Measurements from ENCODE around the gene CALML5.

CALML5 gene

GRCh38 chr10:5500910-5501309 lies 1.5 kb upstream of the CALML5 start:
- no peak for DNase-seq (ENCODE audit: low spot score)

- DNase-seq (ENCODE audit: low spot score), result no peak
Measured at GRCh38 chr10:5500162-5500670, 846 bp upstream of the CALML5 start.

DNA sequence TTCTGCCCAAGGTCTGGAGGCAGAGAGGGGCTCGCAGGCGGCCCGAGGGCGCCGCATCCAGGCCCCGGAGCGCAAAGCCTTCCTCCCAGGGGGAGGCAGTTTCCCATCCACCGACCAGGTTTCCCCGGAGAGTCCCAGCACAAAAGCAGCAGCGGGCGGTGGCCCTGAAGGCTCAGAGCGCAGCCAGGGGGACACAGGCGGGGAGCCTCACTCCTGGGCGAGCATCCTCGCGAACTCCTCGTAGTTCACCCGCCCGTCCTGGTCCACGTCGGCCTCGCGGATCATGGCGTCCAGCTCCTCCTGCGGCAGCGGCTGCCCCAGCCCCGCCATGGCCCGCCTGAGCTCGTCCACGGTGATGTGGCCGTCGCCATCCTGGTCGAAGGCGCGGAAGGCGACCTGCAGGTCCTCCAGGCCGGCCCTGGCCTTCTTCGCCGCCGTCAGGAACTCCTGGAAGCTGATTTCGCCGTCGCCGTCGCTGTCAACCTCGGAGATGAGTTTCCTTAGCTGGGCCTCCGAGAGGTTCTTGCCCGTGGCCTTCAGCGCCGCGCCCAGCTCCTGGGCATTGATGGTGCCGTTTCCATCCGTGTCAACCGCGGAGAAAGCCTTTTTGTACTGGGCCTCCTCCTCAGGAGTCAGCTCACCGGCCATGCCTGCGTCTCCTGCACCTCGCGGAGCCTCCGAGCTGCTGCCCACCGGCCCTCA lies 428 bp downstream of the CALML5 start:
- DNase-seq (ENCODE audit: low spot score), result no peak

DNA sequence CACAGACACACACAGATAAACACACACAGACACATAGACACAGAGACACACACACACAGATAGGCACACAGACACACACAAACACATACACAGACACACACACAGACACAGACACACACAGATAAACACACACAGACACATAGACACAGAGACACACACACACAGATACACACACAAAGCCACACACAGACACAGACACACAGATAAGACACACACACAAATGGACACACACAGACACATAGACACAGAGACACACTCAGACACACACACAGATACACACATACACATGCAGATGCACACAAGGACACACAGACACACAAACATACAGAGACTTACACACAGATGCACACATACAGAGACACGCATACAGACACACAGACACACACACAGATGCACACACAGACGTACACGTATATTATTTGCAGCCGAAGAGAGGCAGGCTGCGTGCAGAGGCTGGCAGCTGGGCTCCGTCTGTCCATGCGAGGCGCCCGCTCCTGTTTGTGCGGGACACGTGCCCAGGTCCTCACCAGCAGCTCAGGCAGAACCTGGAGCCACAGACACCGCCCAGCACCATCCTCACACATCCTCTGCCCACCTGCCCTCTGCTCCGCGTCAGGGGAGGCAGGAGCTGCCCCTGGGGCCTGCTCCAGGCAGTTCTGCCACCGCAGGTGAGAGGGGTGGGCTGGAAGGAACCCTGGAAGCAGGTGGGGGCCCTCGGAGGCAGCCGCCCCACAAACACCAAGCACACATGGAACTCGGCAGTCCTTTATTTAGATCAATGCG lies 1.2 kb downstream of the CALML5 start:
- no peak for DNase-seq (ENCODE audit: low spot score)

DNA sequence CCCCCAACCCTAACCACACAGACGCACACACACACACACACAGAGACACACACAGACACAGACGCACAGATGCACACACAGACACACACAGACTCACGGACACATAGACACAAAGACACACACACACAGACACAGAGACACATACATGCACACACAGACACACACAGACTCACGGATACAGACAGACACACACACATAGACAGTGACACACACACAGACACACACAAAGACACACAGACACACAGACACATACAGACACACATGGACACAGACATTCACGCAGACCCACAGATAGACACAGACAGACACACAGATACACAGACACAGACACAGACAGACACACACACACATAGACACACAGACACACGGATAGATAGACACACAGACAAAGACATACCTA lies 2.1 kb downstream of the CALML5 start:
- DNase-seq (ENCODE audit: low spot score), result no peak

DNA sequence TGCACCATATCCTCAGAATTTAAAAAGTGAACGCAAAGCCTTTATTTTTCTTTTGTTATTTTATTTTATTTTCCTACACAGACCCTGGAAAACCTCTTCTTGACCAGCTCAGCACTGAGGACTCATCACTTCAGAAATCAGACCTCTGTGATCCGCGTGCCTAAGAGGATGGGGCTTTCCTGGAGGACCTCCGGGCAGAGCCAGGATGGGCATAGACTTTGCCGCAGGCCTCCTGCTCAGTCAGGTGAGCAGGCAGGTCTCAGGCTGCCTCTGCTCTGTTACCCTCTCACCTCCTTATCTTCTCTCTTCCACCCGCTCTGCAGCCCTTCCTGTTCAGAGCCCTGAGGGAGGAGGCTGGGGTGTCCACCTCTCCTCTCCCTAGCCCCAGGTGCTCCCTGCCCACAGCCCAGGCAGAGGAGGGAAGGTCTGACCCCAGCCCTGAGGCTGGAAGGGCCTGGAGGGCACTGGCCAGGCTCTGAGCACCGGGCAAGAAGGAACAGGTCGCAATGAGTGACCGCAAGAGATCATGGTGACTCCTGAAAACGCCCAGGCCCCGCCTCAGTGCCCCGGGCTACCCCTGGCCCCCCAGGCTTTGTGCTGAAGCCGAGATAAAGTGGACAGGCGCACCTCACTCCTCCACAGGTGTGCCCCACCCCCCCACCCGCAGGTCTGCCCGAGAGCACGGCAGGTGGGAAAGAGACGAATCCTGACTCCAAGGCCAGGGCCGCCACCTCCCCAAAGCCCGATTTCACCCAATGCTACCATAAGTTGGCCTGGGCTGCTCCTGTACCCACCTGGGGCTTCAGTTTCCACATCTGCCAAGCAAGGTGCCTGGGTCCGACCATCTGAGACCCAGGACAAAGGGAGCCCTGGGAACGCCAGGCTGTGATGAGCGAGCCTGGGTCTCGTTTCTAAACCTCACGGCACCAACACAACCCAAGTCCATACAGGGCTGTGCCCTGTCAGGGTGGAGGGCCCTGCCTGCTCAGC lies 2.8 kb downstream of the CALML5 start:
- DNase-seq (ENCODE audit: low spot score), result no peak

- no peak for DNase-seq (ENCODE audit: low spot score)
Measured at GRCh38 chr10:5494611-5495010, 4.8 kb downstream of the CALML5 start.

DNA sequence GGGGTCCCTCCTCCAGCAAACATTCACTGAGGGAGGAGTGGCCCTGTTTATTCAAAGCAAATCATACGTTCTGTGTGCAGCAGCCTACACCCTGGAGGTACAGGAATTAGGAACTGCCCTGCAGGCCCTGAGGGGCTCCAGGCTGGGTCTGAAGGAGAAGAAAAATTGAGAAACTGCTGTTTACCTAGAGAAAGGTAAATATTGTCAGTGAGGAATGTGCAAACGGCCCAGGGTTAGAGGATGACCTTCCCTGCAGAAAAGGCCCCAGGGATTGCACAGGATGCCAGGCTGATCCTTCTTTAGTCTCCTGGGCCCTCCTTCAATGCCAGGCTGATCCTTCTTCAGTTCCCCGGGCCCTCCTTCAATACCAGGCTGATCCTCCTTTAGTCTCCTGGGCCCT lies 5.7 kb downstream of the CALML5 start:
- DNase-seq (ENCODE audit: low spot score), result no peak

- DNase-seq (ENCODE audit: low spot score), result no peak
Measured at GRCh38 chr10:5492929-5493576, 6.3 kb downstream of the CALML5 start.

DNA sequence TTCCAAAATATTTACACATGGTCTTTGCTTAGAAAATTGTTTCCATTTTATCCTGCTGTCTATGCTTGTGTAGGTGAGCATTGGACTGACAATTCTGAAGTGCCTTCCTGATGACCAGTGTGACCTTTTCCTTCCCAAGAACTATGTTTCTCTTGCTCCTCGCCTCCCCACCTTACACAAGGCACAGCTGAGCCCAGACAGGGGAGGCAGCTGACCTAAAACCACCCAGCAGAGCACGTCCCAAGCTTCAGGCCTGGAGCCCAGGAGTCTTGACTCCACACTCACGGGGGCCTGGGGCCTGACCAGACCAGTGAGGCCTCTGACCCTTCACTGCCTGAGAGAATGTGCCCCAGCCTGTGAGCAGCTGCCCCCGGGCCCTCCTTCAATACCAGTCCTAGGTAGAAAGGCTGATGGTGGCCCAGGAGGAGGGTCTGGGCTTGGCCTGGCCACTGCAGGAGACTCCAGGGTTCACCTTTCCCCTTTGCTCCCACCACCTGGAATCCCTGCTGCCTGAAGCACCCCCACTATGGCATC lies 7.0 kb downstream of the CALML5 start:
- no peak for DNase-seq (ENCODE audit: low spot score)

DNA sequence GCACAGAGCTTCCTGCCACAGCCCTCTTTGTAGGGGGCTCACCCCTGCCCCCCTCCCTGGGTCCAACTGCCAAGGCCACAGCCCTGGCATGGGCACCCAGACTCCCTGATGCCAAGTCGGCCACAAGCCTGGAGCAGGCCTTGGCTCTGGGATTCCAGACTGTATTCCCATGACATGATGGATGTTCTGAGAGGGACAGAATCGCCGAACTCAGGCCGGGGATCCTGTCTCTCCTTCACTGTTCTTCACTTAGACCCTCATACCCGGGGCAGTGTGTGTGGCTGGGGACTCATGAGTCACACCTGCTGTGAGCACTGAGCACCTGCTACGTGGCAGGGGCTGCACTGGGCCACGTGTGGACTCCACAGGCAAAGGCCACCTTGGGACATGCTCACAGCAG lies 7.9 kb downstream of the CALML5 start:
- no peak for DNase-seq (ENCODE audit: low spot score)

- no peak for DNase-seq (ENCODE audit: low spot score)
Measured at GRCh38 chr10:5490698-5491464, 8.5 kb downstream of the CALML5 start.

- no peak for DNase-seq (ENCODE audit: low spot score)
Measured at GRCh38 chr10:5490032-5490431, 9.3 kb downstream of the CALML5 start.

GRCh38 chr10:5488272-5489161 lies 10.9 kb downstream of the CALML5 start:
- peak; percentile 85 for DNase-seq (ENCODE audit: low spot score)

- DNase-seq (ENCODE audit: low spot score), result no peak
Measured at GRCh38 chr10:5486853-5487235, 12.5 kb downstream of the CALML5 start.

GRCh38 chr10:5485948-5486852 lies 13.2 kb downstream of the CALML5 start:
- no peak for DNase-seq (ENCODE audit: low spot score)

DNA sequence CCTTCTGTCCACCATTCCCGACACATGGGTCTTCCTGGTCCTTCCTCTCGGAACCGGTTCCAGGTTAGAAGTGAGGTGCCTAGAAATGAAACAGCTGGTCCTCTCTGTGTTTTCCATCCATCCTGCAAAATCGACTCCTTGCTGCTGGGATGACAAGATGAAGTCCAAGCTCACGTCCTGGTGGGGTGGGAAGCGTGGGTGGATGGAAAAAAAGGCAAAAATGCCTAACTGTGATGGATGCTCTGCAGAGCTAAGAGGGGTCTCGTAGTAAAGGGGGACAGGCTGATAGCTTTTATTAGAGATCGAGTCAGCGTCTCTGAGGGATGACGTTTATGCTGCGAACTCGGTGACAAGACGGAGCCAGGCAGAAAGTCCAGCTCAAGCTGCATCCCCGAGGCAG lies 14.1 kb downstream of the CALML5 start:
- DNase-seq (ENCODE audit: low spot score), result no peak

GRCh38 chr10:5484205-5484604 lies 15.2 kb downstream of the CALML5 start:
- no peak for DNase-seq (ENCODE audit: low spot score)

GRCh38 chr10:5482016-5482415 lies 17.4 kb downstream of the CALML5 start:
- no peak for DNase-seq (ENCODE audit: low spot score)
